ENCODE data around the gene PTK6.
"Not testable (repeated sequence)": the region's sequence is repeated elsewhere in the genome, so short reads cannot be mapped to it uniquely, and the experiment has no call there.

PTK6 gene

GRCh38 chr20:63568986-63569949, 32.1 kb upstream of the PTK6 start:
- no peak for DNase-seq (ENCODE audit: low read depth, low spot score)

DNA sequence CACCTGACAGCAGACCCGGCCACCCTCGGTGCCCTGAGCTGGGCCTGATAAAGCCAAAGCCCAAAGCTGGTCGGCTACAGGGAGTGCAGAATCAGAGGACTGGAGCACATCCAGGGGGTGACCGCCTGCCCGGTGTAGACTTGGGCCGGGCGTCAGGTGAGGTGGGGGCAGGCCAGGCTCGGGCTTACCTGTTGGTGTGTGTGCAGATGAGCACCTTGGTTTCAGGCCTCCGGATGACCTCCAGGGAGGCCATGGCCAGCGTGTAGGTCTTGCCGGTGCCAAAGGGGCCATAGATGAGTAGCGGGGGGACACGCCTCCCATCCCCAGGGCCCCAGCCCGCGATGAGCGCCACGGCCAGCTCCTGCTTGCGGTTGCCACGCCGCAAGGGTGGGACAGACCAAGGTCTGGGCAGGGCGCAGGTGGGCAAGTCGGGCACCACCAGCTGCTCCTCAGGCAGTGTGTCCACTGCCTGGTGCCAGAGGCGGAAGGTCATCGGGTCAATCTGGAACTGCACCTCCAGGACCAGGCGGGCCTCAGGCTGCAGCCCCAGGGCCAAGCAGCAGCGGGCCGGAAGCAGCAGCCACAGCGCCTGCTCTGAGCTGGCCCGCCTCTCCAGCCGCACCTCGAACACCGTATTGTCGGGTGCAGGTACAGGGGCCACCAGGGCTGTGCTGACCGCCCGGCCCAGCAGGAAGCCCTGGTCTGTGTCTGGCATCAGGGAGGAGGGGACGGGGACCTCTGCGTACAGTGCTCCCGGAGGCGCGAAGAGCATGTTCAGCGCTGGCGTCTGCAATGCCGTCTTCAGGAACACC, 31.2 kb upstream of the PTK6 start:
- DNase-seq (ENCODE audit: low read depth, low spot score), result no peak

DNA sequence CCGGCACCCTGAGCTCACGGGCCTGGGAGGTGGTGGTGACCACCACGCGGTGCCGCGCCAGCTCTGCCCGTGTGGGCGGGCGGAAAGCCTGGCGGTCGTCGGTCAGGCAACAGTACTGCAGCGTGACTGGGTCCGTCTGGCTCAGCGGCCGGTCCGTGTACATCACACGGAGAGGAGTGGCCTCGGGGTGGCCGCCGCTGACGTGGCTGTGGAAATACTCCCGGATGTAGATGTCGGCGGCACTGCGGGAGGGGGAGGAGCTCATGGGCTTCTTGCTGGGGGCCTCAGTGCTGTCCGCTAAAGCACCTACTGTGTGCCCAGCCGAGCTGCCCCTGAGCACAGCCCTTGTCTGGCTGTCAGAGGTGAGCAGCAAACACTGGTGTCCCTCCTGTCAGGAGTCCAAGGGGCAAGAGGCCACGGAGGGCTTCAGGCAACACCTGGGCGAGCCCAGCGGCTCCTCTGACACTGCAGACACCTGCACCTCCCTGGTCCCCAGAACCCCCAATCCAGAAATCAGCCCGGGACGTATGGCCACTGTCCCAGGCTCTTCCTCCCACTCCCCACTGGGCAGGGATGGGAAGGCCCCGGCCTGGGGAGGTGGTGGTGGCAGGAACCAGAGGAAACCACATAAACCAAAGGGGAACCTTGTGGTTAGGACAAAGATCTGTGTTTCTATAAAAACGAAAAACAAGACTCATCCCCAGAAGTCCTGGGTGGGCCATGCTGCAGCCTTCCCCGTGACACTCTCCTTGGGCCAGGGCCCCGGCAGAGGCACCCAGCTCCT, 30.4 kb upstream of the PTK6 start:
- no peak for DNase-seq (ENCODE audit: low read depth, low spot score)

DNA sequence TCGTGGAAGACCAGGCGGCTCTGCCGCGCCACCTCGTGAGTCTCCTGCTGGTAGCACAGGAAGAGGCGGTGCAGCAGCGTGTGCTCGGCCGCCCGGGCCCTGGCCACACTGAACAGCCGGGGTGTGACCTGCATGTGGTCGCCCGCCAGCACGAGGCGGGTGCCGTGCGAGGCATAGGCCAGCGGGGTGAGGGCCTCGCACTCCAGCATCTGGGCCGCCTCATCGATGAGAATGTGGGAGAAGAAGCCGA, 29.9 kb upstream of the PTK6 start:
- DNase-seq (ENCODE audit: low read depth, low spot score), result no peak

DNA sequence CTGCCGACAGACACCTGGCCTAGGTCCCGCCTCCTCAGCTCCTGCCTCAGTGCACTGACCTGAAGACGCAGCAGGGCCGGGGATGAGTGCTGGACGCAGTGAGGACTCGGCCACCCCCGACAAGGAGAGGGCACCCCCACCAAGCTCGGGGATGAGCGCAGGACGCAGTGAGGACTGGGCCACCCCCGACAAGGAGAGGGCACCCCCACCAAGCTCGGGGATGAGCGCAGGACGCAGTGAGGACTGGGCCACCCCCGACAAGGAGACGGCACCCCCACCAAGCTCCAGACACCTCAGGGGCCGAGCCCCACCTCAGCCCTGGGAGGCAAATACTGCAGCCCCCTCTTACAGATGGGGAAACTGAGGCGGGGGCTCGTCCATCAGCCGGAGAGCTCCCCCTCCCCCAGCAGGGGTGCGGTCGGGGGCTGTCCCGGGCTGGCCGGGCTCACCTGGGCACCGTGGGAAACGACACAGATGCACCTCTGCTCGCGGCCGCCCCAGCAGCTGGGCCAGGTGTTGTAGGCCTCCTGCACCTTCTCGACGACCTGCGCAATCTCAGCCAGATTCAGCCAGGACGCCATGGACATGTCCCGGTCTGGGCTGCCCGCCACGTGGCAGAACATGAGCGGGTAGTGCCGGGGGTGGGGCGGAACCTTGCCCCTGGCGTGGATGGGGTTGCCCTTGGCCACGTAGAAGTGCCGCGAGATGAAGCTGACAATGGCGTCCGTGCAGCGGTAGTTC, 29.4 kb upstream of the PTK6 start:
- DNase-seq (ENCODE audit: low read depth, low spot score), result no peak

GRCh38 chr20:63565699-63566335, 28.6 kb upstream of the PTK6 start:
- DNase-seq (ENCODE audit: low read depth, low spot score), result no peak

DNA sequence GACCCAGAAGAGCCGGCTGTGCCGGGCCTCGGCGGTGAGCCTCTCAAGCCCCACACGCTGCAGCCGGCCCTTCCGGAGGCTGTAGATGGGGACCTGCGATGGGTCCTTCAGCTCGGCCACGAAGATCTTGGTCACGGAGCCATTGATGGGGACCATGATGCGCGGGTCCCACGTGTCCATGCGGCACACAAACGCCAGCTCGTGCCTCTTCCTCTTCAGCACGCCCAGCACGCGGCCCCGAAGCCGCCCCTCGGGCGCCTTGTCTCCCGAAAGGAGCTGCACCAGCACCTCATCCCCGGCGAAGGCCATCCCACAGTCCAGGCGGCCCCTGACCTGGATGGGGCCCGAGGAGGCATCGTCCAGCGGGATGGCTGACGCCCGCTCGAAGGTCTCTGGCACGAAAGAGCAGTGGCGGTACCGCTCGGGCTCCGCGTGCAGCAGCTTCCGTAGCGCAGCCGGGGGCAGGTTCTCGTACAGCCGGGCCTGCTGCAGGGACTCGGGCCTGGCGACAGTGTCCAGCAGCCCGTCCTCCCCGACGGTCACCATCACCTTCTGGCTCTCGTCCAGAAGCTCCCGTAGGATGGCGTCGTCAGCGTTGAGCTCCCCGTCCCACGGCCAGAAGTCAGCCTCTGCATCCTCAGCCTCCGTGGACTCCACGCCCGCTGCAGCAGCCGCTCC, 28.0 kb upstream of the PTK6 start:
- DNase-seq (ENCODE audit: low read depth, low spot score), result no peak

DNA sequence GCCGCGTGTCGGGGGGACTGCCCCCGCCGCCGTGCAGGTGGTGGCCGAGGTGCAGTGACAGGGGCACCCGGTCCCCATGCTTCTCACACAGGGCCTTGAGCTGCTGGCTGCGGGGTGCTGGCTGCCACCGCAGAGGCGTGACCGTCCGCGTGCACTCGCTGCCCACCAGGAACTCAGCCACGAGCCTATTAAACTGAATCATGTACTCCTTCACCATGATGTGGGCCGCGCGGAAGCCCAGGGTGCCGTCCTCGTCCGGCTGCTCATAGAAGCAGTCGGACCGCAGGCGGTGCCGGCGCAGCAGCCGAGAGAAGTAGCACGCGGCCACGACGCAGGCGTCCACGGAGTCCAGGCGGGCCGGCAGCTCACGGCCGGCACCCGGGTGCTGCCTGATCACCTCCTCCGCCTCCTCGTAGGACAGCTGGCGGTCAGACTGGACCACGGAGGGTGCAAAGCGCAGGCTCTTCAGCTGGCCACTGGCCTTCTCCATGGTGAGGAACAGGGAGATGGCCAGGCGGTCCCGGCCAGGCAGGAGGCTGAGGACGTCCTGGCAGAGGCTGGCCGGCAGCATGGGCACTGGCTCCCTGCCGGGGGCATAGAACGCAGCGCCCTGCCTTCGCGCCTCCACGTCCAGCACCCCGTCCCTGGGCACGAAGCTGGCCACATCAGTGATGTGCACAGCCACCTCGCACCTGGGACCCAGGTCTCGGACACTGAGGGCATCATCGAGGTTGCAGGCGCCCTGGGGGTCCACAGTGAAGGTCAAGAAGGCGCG, 27.0 kb upstream of the PTK6 start:
- DNase-seq (ENCODE audit: low read depth, low spot score), result no peak

DNA sequence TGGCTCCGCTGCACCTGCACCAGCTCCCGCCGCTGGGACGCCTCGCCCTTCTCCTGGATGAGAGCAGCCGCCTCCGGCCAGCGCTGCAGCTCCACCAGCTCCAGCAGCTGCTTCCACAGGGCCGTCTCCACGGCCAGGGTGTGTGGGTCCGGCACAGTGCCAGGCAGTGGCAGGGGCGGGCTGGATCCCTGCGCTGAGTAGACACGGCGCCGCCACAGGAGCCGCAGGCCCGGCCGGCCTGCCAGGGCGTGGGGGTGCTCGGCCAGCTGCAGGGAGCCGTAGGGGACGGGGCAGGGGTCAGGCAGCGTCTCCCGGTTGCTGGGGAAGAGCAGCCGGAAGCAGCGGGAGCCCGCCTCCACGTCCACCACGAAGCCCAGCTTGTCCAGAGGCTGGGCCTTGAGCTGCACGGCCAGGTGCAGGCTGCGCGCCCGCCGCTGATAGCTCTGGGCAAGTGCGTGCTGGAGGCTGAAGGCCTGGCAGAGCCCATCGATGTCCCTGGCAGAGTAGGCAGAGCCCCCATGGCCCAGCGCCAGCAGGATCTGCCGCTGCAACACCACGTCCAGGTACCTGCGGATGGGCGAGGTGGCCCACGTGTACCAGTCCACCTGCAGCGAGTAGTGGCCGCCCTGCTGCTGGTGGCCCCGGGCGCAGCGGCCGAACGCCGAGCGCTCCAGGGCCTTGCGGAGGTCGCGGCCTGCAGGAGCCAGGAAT, 26.2 kb upstream of the PTK6 start:
- no peak for DNase-seq (ENCODE audit: low read depth, low spot score)

DNA sequence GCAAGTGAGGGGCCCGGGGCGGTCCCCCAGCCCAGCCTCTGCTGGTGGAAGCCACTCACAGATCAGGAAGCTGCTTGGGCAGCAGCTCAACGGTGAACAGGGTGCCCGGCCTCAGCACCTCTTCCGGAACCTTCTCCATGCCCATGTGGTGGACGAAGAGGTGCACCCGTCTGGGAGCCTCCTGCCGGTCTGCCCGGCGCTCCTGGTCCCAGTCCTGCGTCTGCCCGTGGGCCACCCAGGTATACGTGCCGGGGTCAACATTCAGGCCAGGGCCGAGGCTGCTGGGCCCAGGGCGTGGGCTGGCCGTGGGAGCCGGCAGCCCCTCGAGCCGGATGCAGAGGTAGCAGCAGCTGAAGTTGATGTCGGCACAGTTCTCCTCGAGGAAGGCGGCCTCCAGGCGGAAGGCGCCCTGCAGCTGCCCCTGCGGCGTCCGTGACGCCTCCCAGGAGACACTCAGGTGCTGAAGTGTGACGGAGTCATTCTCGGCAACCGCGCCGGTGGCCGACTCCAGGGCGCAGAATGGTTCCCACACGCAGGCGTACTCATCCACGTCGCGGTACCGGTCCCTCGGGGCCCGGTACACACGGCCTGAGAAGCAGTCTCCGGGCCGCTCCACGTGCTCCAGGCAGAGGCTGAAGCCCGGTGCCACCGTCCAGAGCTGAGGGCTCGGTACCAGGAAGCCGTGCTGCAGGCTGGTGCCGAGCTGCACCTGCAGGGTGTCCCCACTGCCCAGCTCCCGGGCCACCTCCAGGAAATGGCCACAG, 25.5 kb upstream of the PTK6 start:
- DNase-seq (ENCODE audit: low read depth, low spot score), result no peak

DNA sequence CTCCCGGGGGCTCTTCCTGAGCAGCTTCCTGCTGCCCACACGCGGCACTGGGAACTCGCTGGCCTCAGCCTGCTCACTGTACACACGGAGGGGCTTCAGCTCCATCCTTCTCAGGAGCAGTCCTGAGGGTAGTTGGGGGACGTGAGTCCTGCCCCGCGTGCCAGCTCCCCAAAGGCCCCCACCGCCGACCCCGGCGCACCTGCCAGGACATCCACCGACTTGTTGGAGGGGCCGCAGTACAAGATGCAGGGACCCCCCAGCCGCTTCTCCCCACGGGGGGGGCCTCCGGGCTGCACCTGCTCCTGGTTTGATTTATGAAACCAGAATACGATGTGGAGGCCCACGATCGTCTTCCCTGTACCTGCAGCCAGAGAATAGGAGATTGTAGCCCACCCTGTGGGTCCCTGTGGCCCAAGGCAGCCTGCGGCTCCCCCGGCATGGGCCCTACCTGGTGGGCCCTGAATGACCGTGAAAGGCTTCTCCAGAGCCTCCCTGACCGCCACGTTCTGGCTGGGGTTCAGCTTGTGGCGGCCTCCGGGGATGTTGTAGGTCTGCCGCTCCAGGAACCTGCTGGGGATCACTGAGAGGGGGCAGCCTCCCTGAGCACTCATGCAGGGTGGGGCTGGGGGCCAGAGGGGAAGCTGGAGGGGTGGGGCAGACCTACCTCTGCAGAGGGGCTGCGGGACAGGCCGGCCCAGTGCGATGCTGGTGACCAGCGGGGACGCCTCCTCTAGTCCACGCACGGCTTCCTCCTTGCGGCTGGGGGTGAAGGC, 24.6 kb upstream of the PTK6 start:
- no peak for DNase-seq (ENCODE audit: low read depth, low spot score)

DNA sequence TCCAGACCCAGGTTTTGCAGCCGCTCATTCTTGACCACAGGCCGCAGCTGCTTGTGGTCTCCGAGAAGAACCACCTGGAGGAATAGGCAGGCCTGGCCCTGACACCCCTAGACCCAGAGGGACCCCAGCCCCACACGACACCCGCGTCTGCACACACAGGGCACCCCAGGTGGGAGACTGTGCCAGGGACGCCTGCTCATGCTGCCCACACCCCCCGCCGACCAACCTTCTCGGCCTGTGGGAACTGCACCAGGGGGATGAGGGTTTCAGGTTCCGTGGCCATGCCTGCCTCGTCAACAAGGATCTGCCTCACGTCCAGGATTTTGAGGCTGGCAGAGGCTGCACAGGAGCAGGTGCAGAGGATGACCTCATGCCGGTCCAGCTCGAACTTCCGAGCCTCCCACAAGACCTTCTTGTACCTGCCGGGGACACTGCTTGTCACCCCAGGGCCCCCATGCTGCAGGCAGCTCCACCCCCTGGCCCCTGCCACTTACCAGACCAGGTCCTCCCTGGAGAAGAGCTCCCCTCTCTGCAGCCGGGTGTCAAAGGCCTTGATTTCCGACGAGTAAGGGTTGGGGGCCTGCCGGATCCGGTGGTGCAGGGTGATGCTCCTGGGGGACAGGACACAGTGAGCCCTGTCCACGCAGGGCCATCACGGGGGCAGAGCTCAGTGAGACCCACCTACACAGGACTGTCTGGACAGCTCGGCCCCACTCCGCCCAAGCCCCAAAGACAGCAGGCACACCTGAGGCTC, 23.9 kb upstream of the PTK6 start:
- DNase-seq (ENCODE audit: low read depth, low spot score), result no peak

DNA sequence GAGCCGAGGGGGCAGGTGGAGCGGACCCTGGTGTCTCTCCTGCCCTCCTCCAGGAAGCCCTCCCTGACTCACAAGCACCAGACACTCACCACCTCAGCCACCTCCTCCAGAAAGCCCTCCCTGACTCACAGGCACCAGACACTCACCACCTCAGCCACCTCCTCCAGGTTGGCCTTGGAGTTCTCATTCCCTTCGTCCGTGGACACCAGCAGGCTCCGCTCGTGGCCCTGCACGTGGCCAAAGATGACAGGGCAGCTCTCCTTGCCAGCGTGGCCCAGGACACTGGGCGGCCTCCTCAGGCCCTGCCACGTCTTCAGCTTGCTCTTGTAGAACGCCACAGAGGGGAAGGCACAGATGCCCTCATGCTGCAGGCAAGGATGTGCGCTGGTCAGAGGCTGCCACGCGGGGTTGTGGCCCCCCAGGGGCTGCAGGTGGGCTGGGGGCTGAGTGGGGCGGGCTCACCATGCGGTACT, 23.2 kb upstream of the PTK6 start:
- no peak for DNase-seq (ENCODE audit: low read depth, low spot score)

DNA sequence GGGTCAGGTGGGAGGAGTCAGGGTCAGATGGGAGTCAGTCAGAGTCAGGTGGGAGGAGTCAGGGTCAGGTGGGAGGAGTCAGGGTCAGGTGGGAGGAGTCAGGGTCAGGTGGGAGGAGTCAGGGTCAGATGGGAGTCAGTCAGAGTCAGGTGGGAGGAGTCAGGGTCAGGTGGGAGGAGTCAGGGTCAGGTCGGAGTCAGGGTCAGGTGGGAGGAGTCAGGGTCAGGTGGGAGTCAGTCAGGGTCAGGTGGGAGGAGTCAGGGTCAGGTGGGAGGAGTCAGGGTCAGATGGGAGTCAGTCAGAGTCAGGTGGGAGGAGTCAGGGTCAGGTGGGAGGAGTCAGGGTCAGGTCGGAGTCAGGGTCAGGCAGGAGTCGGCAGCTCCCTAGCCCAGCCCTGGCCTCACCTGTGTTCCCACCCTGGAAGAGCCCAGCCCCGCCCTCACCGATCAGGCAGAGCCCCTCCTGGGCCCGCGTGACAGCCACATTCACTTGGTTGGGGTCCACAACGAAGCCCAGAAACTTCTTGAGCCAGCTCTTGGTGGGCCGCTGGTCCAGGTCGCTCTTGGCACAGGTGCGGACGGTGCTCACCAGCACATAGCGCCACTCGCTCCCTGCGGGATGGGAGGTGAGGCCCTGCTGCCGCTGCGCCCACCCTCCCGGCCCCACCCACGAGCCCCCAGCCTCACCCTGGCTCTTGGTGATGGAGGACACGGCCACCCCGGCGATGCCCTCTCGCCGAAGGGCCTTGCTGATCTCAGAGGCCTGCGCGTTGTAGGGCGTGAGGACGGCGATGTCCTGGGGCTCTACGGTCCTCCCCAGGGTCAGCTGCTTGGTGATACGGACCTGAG, 22.5 kb upstream of the PTK6 start:
- not testable (repeated sequence) for DNase-seq (ENCODE audit: low read depth, low spot score)

DNA sequence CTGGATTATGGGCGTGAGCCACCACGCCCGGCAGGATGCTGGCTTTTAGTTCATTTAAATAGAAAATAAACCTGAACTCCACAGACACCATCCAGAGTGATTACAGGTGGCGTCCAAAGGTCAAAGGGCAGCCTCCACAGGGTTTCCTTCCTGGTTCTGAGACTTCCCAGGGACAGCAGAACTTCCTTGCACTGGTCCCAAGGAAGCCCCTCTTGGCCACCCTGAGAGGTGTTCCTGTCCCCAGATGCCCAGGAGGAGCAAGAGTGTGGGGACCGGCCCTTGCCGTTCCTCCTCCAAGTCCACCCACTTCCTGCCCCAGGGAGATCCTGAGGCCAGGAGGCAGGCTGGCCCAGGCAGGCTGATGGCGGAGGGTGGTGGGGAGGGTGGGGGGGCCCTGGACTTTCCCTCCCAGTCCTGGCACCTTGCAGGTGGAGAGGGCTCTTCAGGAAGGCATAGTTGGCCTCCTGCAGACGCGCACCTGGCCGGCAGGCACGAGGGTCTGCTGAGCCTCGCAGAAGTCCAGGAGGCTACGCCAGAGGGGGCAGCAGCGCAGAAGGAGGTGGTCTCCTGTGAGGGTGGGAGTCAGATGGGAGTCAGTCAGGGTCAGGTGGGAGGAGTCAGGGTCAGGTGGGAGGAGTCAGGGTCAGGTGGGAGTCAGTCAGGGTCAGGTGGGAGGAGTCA, 21.8 kb upstream of the PTK6 start:
- no peak for DNase-seq (ENCODE audit: low read depth, low spot score)
